Bronchial epithelial cell (primary cell): ENCODE measurements around the gene DKK3. TPM values are rescaled to one million over a fixed set of nuclear protein-coding genes. Genes with fewer than 3 reads are reported as not detected.

Experiments used
- DNase-seq: peaks from one replicate; pipeline ENCODE4 v3.0.0-alpha.2; 2010; ENCODE audit warnings: low read depth
- FAIRE-seq: peaks from 2 replicates; lab custom pipeline; 2011; peaks lifted over from hg19 to GRCh38; lab: Jason Lieb, UNC
- H3K27me3 ChIP-seq: 2 replicates; pipeline ENCODE4 v1.5.1; 2011; ENCODE audit warnings: low read length; ENCODE audit not compliant: control insufficient read depth, insufficient read depth
- H3K36me3 ChIP-seq: 2 replicates; pipeline ENCODE4 v1.5.1; 2011; ENCODE audit warnings: low read length; ENCODE audit not compliant: control insufficient read depth, insufficient read depth
- H3K4me3 ChIP-seq: 2 replicates; pipeline ENCODE4 v1.5.1; 2011; ENCODE audit warnings: mild to moderate bottlenecking, low read depth, low read length, control low read depth
- total RNA-seq: library from RNA; depleted of rRNA; stranded (reverse); fragments of >200 nt; gene quantifications from 2 replicates; pipeline ENCODE4 v1.2.1, GENCODE V29; 2014
- TF ChIP-seq, protein P1 (sequence below): IDR thresholded peaks from 2 replicates; pipeline ENCODE4 v1.5.1; 2011; ENCODE audit warnings: mild to moderate bottlenecking, moderate library complexity, low read length, control low read depth, inconsistent platforms; ENCODE audit not compliant: insufficient read depth, severe bottlenecking

Gene DKK3
- total RNA-seq, 1 donor from 2014 or later = 72.4 TPM

DNA sequence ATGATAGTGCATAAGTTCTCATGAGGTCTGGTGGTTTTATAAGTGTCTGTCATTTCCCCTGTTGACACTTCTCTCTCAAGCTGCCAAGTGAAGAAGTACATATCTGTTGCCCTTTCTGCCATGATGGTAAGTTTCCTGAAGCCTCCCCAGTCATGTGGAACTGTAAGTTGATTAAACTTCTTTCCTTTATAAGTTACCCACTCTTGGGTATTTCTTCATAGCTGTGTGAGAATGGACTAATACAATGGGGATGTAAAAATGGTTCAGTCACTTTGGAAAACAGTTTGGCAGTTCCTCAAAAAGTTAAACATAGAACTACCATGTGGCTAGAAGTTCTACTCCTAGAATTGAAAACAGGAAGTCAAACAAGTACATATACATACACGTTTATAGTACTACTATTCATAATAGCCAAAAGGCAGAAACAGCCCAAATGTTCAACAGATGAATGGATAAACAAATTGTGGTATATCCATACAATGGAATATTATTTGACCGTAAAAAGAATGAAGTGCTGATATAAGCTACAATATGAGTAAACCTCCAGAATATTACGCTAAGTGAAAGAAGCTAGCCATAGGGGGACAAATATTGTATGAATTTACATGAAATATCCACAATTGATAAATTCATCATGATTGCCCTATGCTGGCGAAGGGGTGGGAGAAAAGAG lies 16.0 kb upstream of the DKK3 start:
- TF ChIP-seq, protein P1, sequence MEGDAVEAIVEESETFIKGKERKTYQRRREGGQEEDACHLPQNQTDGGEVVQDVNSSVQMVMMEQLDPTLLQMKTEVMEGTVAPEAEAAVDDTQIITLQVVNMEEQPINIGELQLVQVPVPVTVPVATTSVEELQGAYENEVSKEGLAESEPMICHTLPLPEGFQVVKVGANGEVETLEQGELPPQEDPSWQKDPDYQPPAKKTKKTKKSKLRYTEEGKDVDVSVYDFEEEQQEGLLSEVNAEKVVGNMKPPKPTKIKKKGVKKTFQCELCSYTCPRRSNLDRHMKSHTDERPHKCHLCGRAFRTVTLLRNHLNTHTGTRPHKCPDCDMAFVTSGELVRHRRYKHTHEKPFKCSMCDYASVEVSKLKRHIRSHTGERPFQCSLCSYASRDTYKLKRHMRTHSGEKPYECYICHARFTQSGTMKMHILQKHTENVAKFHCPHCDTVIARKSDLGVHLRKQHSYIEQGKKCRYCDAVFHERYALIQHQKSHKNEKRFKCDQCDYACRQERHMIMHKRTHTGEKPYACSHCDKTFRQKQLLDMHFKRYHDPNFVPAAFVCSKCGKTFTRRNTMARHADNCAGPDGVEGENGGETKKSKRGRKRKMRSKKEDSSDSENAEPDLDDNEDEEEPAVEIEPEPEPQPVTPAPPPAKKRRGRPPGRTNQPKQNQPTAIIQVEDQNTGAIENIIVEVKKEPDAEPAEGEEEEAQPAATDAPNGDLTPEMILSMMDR = no peak
- H3K27me3 ChIP-seq = no peaks in the 10 kb centered on the region
- no peak for DNase-seq
- no peak overlapping the region for H3K4me3 ChIP-seq
- no peak for FAIRE-seq
- no peaks in the 10 kb centered on the region for H3K36me3 ChIP-seq

DNA sequence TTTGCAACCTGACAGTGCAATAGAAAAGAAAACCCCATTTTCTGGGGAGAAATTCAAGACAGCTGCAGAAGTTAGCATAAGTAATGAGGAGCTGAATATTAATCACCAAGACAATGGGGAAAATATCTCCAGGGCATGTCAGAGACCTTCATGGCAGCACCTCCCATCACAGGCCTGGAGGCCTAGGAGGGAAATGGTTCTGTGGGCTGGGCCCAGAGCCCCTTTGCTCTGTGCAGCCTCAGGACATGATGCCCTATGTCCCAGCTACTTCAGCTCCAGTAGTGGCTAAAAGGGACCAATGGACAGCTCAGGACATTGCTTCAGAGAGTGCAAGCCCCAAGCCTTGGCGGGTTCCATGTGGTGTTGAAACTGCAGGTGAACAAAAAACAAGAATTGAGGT lies 14.6 kb upstream of the DKK3 start:
- H3K27me3 ChIP-seq = no peaks in the 10 kb centered on the region
- DNase-seq = no peak
- FAIRE-seq = no peak
- TF ChIP-seq, protein P1 = no peak
- H3K4me3 ChIP-seq = no peak overlapping the region
- H3K36me3 ChIP-seq = no peaks in the 10 kb centered on the region

DNA sequence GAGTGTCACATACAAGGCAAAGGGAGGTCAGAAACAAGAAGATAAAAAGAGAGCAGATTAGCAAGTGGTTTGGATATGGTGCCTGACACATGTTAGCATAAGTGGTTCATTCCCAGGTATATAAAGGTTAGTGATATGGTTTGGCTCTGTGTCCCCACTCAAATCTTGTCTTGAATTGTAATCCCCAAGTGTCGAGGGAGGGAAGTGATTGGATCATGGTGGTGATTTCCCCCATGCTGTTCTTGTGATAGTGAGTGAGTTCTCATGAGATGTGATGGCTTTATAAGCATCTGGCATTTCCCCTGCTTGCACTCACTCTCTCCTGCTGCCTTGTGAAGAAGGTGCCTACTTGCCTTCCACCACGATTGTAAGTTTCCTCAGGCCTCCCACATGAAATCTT lies 12.1 kb upstream of the DKK3 start:
- Histone ChIP-seq H3K27me3 (no peaks in the 10 kb centered on the region), H3K36me3 (no peaks in the 10 kb centered on the region), H3K4me3 (no peak overlapping the region)
- TF ChIP-seq, protein P1 = no peak
- FAIRE-seq (no peak), DNase-seq (no peak)

DNA sequence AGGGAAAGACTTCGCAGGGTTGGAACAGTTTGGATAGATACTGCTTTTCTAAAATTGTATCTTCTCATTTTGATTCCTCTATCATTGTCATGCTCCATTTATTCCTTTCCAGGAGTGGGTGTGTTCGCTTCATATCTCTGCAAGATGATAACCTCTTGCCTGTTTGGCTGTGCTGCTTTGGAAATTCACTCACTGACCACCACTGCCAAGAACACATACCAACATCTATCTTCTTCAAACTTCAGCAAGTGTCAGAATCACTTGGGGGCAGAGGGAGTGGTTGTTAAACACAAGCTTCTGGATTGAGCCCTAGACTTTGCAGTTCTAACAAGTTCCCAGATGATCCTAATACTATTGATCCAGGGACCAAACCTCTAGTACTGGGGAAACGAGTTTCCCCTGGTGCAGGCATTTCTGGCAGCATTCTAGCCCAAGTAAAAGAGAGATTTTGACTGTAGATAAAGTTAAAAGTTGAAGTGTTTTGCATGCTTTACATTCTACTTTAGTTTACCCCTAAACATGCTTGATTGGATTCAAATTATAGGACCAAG lies 11.5 kb upstream of the DKK3 start:
- Histone ChIP-seq H3K4me3 (no peak overlapping the region), H3K36me3 (no peaks in the 10 kb centered on the region), H3K27me3 (no peaks in the 10 kb centered on the region)
- TF ChIP-seq, protein P1 = no peak
- FAIRE-seq = no peak
- no peak for DNase-seq

DNA sequence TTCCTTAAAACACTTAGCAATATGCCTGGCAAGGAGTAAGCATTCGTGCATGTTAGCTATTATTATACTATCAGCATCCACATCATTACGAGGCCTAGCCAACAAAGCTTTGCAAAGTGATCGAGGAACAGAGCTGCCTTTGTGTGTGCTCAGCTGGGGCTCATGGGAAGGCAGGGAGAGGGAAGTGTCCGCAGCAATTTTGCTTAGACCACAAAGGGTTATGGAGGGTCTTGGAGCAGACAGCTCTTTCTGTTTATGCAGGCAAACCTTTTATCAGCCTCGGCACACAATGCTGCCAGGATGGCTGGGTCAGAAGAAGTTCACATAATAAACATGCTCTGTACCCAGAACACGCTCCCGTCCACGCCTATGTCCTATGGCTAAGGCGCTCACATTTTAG lies 10.9 kb upstream of the DKK3 start:
- H3K4me3 ChIP-seq = no peak overlapping the region
- no peaks in the 10 kb centered on the region for H3K36me3 ChIP-seq
- DNase-seq (no peak), FAIRE-seq (no peak)
- TF ChIP-seq, protein P1 = no peak
- H3K27me3 ChIP-seq = no peaks in the 10 kb centered on the region
